PC-3 (cell line): ENCODE data around the gene HFM1.
"Not testable (repeated sequence)": the region's sequence is repeated elsewhere in the genome, so short reads cannot be mapped to it uniquely, and the experiment has no call there.

Experiments
- CTCF ChIP-seq: fragments of 300-600 bp; sonication (generic); conservative IDR thresholded peaks from 2 replicates; pipeline ENCODE4 v1.5.1; 2017; ENCODE audit warnings: antibody characterized with exemption, low read depth, mild to moderate bottlenecking, low read length
- EZH2 ChIP-seq: fragments of 300-600 bp; sonication (generic); IDR thresholded peaks from one replicate; pipeline ENCODE4 v1.6.1; 2017; ENCODE audit warnings: antibody characterized with exemption, mild to moderate bottlenecking, low read length; ENCODE audit not compliant: unreplicated experiment

- TF ChIP-seq CTCF, EZH2: not testable (repeated sequence)
These were observed 118.2 kb downstream of the HFM1 start for GRCh38 chr1:91286259-91286961.
